NOMO-1 treated with DMSO at 0.1 percent for 48 hours (cell line): ENCODE results near the gene PRPF4.

Source experiments
- DNase-seq: peaks from one replicate; lab custom pipeline; 2025; ENCODE audit not compliant: unreplicated experiment; lab: John Stamatoyannopoulos, UW

The PRPF4 gene

GRCh38 chr9:113310538-113310937, 35.1 kb downstream of the PRPF4 start:
- no peak for DNase-seq

GRCh38 chr9:113311961-113312360, 36.5 kb downstream of the PRPF4 start:
- DNase-seq, result no peak

GRCh38 chr9:113313261-113313660, 37.8 kb downstream of the PRPF4 start:
- no peak for DNase-seq

GRCh38 chr9:113315231-113315630, 39.8 kb downstream of the PRPF4 start:
- DNase-seq, result no peak

- no peak for DNase-seq
Measured at GRCh38 chr9:113316030-113316429, 40.6 kb downstream of the PRPF4 start.

GRCh38 chr9:113317777-113318176, 42.3 kb downstream of the PRPF4 start:
- no peak for DNase-seq

GRCh38 chr9:113319054-113319453, 43.6 kb downstream of the PRPF4 start:
- no peak for DNase-seq

- no peak for DNase-seq
Measured at GRCh38 chr9:113320051-113320450, 44.6 kb downstream of the PRPF4 start.

- no peak for DNase-seq
Measured at GRCh38 chr9:113322671-113323070, 47.2 kb downstream of the PRPF4 start.

GRCh38 chr9:113326230-113326629, 50.8 kb downstream of the PRPF4 start:
- DNase-seq, result no peak

- DNase-seq, result no peak
Measured at GRCh38 chr9:113328045-113328782, 52.8 kb downstream of the PRPF4 start.

GRCh38 chr9:113331780-113332179, 56.3 kb downstream of the PRPF4 start:
- no peak for DNase-seq

GRCh38 chr9:113337714-113338113, 62.3 kb downstream of the PRPF4 start:
- no peak for DNase-seq

- DNase-seq, result peak; percentile 84
Measured at GRCh38 chr9:113340011-113340699, 64.7 kb downstream of the PRPF4 start, which contains the start of gene WDR31. Gene WDR31 (minus strand): TSS chr9:113340275. CDS start chr9:113332022, 8,253 bp downstream.

GRCh38 chr9:113341712-113342410, 66.4 kb downstream of the PRPF4 start:
- DNase-seq, result no peak
